Esophagus muscularis mucosa (tissue), 4 donors: Measurements from ENCODE around the gene CLIC6. TPM values are rescaled to one million over a fixed set of nuclear protein-coding genes. Genes with fewer than 3 reads are reported as not detected.

Experiments
- DNase-seq: peaks from one replicate; pipeline ENCODE4 v3.0.0-alpha.2; 2017; ENCODE audit errors: extremely low spot score
- H3K27ac ChIP-seq, 4 donors: fragments of 200-600 bp; sonication (generic); replicated peaks in 1 of 4; 1 replicate in 3 of 4; 2 replicates in 1 of 4; pipeline ENCODE4 v1.5.1; 2016 to 2019; ENCODE audit warnings: mild to moderate bottlenecking in 1 of 4
- H3K27me3 ChIP-seq, 4 donors: fragments of 200-600 bp; sonication (generic); one replicate each; pipeline versions ENCODE4 v1.5.1 to v1.6.0; 2016 to 2019
- H3K36me3 ChIP-seq, 4 donors: fragments of 200-600 bp; sonication (generic); one replicate each; pipeline ENCODE4 v1.5.1; 2016 to 2019
- H3K4me1 ChIP-seq, 4 donors: fragments of 200-600 bp; sonication (generic); one replicate each; pipeline ENCODE4 v1.5.1; 2016 to 2019
- H3K4me3 ChIP-seq, 4 donors: fragments of 200-600 bp; sonication (generic); 1 replicate in 2 of 4; 2 replicates in 2 of 4; pipeline ENCODE4 v1.5.1; 2016 to 2019; ENCODE audit warnings: mild to moderate bottlenecking in 4 of 4, moderate library complexity in 1 of 4
- H3K9me3 ChIP-seq, 4 donors: fragments of 200-600 bp; sonication (generic); 1 replicate in 3 of 4; 2 replicates in 1 of 4; pipeline ENCODE4 v1.5.1; 2016 to 2019
- EP300 ChIP-seq: sonication (generic); formaldehyde crosslinking; IDR thresholded peaks from one replicate; pipeline ENCODE4 v1.6.1; 2017; ENCODE audit warnings: antibody characterized with exemption
- POLR2A ChIP-seq: fragments of 450-650 bp; IDR thresholded peaks from one replicate; pipeline ENCODE4 v1.6.1; 2017; ENCODE audit warnings: antibody characterized with exemption, moderate library complexity, mild to moderate bottlenecking, low read depth
- POLR2AphosphoS5 ChIP-seq, 2 donors: sonication (generic); formaldehyde crosslinking; IDR thresholded peaks; one replicate each; pipeline ENCODE4 v1.6.1; 2017; ENCODE audit warnings: antibody characterized with exemption in 2 of 2
- WGBS: methylation state at CpG from one replicate; pipeline ENCODE4 v1.1.5; 2018; 5-methylcytosine and 5-hydroxymethylcytosine counted together
- intact Hi-C: fragments of 100-400 bp; cut with DNase I; formaldehyde crosslinking; loops from one replicate; pipeline ENCODE4 v1.15.1; 2023
- total RNA-seq, 4 donors: library from RNA; depleted of rRNA; stranded (reverse); fragments of >200 nt; gene quantifications; one replicate each; pipeline versions ENCODE4 v1.1.0 to v1.2.1, GENCODE V29; 2016
- TF ChIP-seq, protein P1 (sequence below), 3 experiments: fragments of 200-600 bp in 2 of 3; fragments of 450-650 bp in 1 of 3; sonication (generic) in 2 of 3; IDR thresholded peaks; one replicate each; pipeline ENCODE4 v1.5.1; 2017 to 2019; ENCODE audit warnings: antibody characterized with exemption in 3 of 3, mild to moderate bottlenecking in 2 of 3, moderate library complexity in 1 of 3

Gene CLIC6
- total RNA-seq, 4 donors from 2014 or later = under 0.01 to 1.9 (median 0.39) TPM

DNA sequence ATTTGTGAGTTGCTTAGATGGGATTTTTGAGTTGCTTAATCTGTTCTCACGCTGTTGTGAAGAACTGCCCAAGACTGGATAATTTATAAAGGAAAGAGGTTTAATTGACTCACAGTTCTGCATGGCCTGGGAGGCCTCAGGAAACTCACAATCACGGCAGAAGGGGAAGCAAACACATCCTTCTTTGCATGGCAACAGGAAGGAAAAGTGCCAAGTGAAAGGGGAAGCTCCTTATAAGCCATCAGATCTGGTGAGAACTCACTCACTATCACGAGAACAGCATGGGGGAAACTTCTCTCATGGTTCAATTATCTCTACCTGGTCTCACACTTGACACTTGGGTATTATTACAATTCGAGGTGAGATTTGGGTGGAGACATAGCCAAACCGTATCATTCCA, 10.3 kb downstream of the CLIC6 start:
- Histone ChIP-seq H3K27me3 (peaks cover 0 to 24% (median 0%) of the 10 kb centered on the region in 4 donors), H3K4me1 (no peaks in the 10 kb centered on the region), H3K36me3 (no peaks in the 10 kb centered on the region), H3K27ac (no peak overlapping the region), H3K4me3 (no peak overlapping the region), H3K9me3 (peaks cover 0 to 23% (median 12%) of the 10 kb centered on the region in 4 donors)
- intact Hi-C loops = no loop called here
- DNase-seq = no peak
- TF ChIP-seq POLR2AphosphoS5 (IDR thresholded peaks at IDR 0.05) (no peak), POLR2A (no peak), EP300 (no peak)
- TF ChIP-seq, protein P1, sequence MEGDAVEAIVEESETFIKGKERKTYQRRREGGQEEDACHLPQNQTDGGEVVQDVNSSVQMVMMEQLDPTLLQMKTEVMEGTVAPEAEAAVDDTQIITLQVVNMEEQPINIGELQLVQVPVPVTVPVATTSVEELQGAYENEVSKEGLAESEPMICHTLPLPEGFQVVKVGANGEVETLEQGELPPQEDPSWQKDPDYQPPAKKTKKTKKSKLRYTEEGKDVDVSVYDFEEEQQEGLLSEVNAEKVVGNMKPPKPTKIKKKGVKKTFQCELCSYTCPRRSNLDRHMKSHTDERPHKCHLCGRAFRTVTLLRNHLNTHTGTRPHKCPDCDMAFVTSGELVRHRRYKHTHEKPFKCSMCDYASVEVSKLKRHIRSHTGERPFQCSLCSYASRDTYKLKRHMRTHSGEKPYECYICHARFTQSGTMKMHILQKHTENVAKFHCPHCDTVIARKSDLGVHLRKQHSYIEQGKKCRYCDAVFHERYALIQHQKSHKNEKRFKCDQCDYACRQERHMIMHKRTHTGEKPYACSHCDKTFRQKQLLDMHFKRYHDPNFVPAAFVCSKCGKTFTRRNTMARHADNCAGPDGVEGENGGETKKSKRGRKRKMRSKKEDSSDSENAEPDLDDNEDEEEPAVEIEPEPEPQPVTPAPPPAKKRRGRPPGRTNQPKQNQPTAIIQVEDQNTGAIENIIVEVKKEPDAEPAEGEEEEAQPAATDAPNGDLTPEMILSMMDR (IDR thresholded peaks at IDR 0.05) = no peak
- 44% methylated on average over 5 of the region's 5 CpGs for WGBS

DNA sequence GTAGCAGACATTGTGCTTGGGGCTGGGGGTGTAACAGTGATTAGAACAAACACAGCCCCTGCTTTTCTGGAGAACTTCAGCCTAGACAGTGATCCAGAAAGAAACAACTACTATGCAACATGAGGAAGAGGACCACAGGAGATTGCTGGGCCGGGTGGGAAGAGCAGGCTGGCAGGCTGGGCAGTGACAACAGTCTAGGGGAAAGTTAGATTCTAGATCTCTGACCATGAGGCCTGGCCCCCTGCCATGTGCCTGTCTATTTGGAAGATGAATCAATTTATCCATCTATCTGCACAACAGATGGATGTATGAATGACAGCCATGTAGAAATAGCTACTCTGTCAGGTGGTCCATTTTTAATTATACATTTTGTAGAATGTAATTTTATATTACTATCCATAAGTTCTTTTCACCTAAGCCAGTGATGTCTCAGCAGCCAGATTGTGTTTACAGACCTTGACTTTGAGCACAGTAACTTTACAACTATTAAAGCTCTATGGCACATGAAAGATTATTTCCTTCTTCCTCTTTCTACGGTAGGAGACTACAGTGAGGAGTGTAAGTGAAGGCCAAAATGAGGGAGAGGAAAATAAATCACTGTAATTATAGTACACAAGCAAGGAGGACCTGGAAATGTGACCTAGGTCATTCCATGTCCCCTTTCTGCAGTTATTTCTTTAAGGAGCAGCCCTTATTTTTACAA, 15.5 kb downstream of the CLIC6 start:
- Histone ChIP-seq H3K27me3 (peaks cover 0 to 15% (median 0%) of the 10 kb centered on the region in 4 donors), H3K27ac (no peak overlapping the region), H3K4me1 (no peaks in the 10 kb centered on the region), H3K4me3 (no peak overlapping the region), H3K36me3 (no peaks in the 10 kb centered on the region), H3K9me3 (peaks cover 0 to 23% (median 12%) of the 10 kb centered on the region in 4 donors)
- intact Hi-C loops = no loop called here
- no peak for DNase-seq
- WGBS = 57% methylated on average over 2 of the region's 2 CpGs
- TF ChIP-seq POLR2AphosphoS5 (IDR thresholded peaks at IDR 0.05) (no peak), EP300 (no peak), POLR2A (no peak)
- TF ChIP-seq, protein P1 (IDR thresholded peaks at IDR 0.05) = no peak

DNA sequence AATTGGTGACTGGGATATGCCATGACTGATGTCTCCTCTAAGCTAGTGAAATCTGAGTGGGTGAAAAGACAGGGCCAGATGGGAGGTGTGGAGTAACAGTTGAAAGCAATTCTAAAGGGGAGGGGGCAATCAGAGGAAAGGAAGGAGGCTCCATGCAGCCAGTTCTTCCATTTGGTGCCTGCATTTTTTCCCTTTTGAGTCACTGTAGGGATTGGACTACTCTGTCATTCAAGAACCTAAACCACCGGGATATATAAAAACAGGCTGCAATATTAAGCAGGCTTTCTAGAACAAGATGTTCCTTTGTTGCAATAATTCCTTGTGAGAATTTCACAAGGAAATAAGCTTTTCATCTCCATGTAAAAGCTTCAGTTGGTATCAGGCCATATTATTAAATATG, 18.3 kb downstream of the CLIC6 start:
- no peak overlapping the region for H3K4me3 ChIP-seq
- H3K4me1 ChIP-seq = peaks cover 0 to 9% (median 0%) of the 10 kb centered on the region in 4 donors
- H3K36me3 ChIP-seq = no peaks in the 10 kb centered on the region
- peaks cover 0 to 9% (median 0%) of the 10 kb centered on the region in 4 donors for H3K27me3 ChIP-seq
- DNase-seq = no peak
- intact Hi-C loops = no loop called here
- no peak for TF ChIP-seq POLR2AphosphoS5 (IDR thresholded peaks at IDR 0.05)
- TF ChIP-seq, protein P1 (IDR thresholded peaks at IDR 0.05) = no peak
- no peak overlapping the region for H3K27ac ChIP-seq
- H3K9me3 ChIP-seq = peaks cover 0 to under 1% (median 0%) of the 10 kb centered on the region in 4 donors
- 47% methylated on average over 1 of the region's 1 CpG for WGBS

DNA sequence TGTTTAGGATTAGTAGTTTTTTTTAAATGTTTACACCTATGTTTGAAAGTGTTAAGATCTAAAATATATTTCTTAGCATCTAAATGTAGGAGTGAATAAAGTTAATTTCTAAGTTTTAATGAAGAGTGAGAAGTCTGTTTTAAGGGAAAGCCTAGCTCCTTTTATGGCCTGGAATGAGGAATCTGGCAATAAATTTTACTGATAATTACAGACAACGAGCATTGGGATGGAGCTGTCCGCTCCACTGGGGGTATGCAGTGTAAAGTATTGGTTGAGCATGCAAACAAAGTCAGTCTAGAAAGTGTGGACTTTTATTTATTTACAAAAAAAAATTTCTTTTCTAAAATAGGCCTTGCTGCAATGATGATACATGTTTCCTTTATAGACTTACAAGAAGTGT, 19.0 kb downstream of the CLIC6 start:
- Histone ChIP-seq H3K27ac (no peak overlapping the region), H3K4me3 (no peak overlapping the region), H3K4me1 (peaks cover 0 to 9% (median 0%) of the 10 kb centered on the region in 4 donors), H3K9me3 (no peaks in the 10 kb centered on the region), H3K36me3 (no peaks in the 10 kb centered on the region), H3K27me3 (peaks cover 0 to 9% (median 0%) of the 10 kb centered on the region in 4 donors)
- intact Hi-C loops = no loop called here
- TF ChIP-seq EP300 (no peak), POLR2A (no peak), POLR2AphosphoS5 (IDR thresholded peaks at IDR 0.05) (no peak)
- TF ChIP-seq, protein P1 (IDR thresholded peaks at IDR 0.05) = no peak
- 78% methylated on average over 2 of the region's 2 CpGs for WGBS
- no peak for DNase-seq
